MCF 10A (cell line): ENCODE results near the gene CD44. TPM values are rescaled to one million over a fixed set of nuclear protein-coding genes. Genes with fewer than 3 reads are reported as not detected.

Source experiments
- BruUV-seq: library from RNA; stranded (reverse); fragments of 400-500 nt; replicated peaks from 2 replicates; lab custom pipeline; 2021; lab: Mats Ljungman, UMichigan
- CTCF ChIA-PET: fragments of 300-600 bp; sonication (Branson Sonifier 250); formaldehyde crosslinking; extraction: SDS; loops from one replicate; lab custom pipeline; 2021; ENCODE audit warnings: antibody characterized with exemption, inconsistent platforms; lab: Yijun Ruan, JAX
- POLR2A ChIA-PET: fragments of 300-600, 350-650 bp; sonication (Branson Sonifier 250); formaldehyde crosslinking; extraction: SDS; loops from one replicate; lab custom pipeline; 2020; ENCODE audit warnings: antibody characterized with exemption, inconsistent platforms; lab: Yijun Ruan, JAX
- DNase-seq: peaks from one replicate; pipeline ENCODE4 v3.0.0-alpha.2; 2018; ENCODE audit not compliant: unreplicated experiment
- H3K27ac Mint-ChIP-seq: one replicate; pipeline ENCODE4 v1.8.0; 2022; ENCODE audit warnings: mild to moderate bottlenecking, low read depth, mixed read lengths; ENCODE audit not compliant: unreplicated experiment
- H3K27me3 Mint-ChIP-seq: one replicate; pipeline ENCODE4 v1.8.0; 2022; ENCODE audit warnings: mixed read lengths; ENCODE audit not compliant: insufficient read depth, unreplicated experiment
- H3K36me3 Mint-ChIP-seq: one replicate; pipeline ENCODE4 v1.8.0; 2022; ENCODE audit warnings: mild to moderate bottlenecking, moderate library complexity, mixed read lengths; ENCODE audit not compliant: insufficient read depth, unreplicated experiment
- H3K4me1 Mint-ChIP-seq: one replicate; pipeline ENCODE4 v1.8.0; 2022; ENCODE audit warnings: mixed read lengths; ENCODE audit not compliant: insufficient read depth, unreplicated experiment
- H3K4me3 Mint-ChIP-seq: one replicate; pipeline ENCODE4 v1.8.0; 2022; ENCODE audit warnings: mild to moderate bottlenecking, moderate library complexity, mixed read lengths; ENCODE audit not compliant: unreplicated experiment
- H3K9me3 Mint-ChIP-seq: one replicate; pipeline ENCODE4 v1.8.0; 2022; ENCODE audit warnings: mixed read lengths; ENCODE audit not compliant: unreplicated experiment
- CTCF ChIP-seq: fragments of 200-600 bp; IDR thresholded peaks from one replicate; pipeline ENCODE4 v1.8.0; 2022; ENCODE audit warnings: antibody characterized with exemption, mild to moderate bottlenecking; ENCODE audit not compliant: unreplicated experiment
- intact Hi-C: fragments of 100-400 bp; cut with micrococcal nuclease; formaldehyde crosslinking; loops from 2 replicates; pipeline ENCODE4 v1.14.1; 2022
- total RNA-seq: library from RNA; stranded (reverse); gene quantifications from 2 replicates; pipeline ENCODE4 v1.2.3, GENCODE V29; 2022

The CD44 gene
- total RNA-seq, 1 experiment from 2014 or later, result 446 TPM

DNA sequence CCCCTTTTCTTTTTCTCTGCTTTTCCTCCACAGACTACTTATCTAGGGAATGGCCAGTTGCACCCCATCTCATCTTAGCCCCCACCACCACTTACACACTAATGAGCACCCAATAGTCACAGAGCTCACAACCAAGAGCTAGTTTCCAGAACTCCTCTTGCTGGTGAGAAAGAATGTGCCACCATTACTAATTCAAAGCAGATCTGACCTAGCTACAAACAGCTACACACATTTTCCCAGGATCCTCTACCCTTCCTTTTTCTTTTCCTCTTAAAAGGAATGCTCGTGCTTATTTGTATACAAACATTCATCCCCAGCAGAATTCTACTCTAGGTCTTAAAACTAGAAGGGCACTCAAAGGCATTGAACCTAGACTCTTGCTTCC, 136.8 kb downstream of the CD44 start:
- Mint-ChIP-seq H3K27me3 (no peaks in the 10 kb centered on the region), H3K9me3 (no peaks in the 10 kb centered on the region), H3K36me3 (peaks cover 5% of the 10 kb centered on the region), H3K4me1 (peaks cover 29% of the 10 kb centered on the region), H3K4me3 (peak overlapping the region; percentile 5), H3K27ac (peak overlapping the region; percentile 95)
- peak; percentile 1 for DNase-seq
- CTCF ChIA-PET, result interaction anchor here (0.6 to 2.2 kb wide), 15 partner anchors 8 to 349 kb away, joined by 3 to 9 read pairs (median 3); no protein-coding TSS in a partner anchor
- POLR2A ChIA-PET, result interaction anchor here (0.6 to 2.8 kb wide), 26 partner anchors 10 to 1574 kb away, joined by 3 to 31 read pairs (median 4); no protein-coding TSS in a partner anchor
- TF ChIP-seq CTCF, result no peak
- intact Hi-C loops, result loop anchor here (10.0 kb wide), 1 partner anchor 89 kb away; no protein-coding TSS in a partner anchor
- no TSS peak for BruUV-seq

- Mint-ChIP-seq H3K27ac (peak overlapping the region; percentile 95), H3K4me3 (peak overlapping the region; percentile 5), H3K4me1 (peaks cover 29% of the 10 kb centered on the region), H3K27me3 (no peaks in the 10 kb centered on the region), H3K36me3 (peaks cover 5% of the 10 kb centered on the region), H3K9me3 (no peaks in the 10 kb centered on the region)
- no TSS peak for BruUV-seq
- POLR2A ChIA-PET, result interaction anchor here (0.7 to 2.8 kb wide), 23 partner anchors 9 to 1575 kb away, joined by 3 to 31 read pairs (median 4); no protein-coding TSS in a partner anchor
- DNase-seq, result peak; percentile 90
- CTCF ChIA-PET, result interaction anchor here (0.6 to 2.2 kb wide), 10 partner anchors 9 to 303 kb away, joined by 3 to 9 read pairs (median 4); no protein-coding TSS in a partner anchor
- no peak for TF ChIP-seq CTCF
- intact Hi-C loops, result loop anchor here (10.0 kb wide), 1 partner anchor 88 kb away; no protein-coding TSS in a partner anchor
These were observed 137.6 kb downstream of the CD44 start for GRCh38 chr11:35276396-35277145.

DNA sequence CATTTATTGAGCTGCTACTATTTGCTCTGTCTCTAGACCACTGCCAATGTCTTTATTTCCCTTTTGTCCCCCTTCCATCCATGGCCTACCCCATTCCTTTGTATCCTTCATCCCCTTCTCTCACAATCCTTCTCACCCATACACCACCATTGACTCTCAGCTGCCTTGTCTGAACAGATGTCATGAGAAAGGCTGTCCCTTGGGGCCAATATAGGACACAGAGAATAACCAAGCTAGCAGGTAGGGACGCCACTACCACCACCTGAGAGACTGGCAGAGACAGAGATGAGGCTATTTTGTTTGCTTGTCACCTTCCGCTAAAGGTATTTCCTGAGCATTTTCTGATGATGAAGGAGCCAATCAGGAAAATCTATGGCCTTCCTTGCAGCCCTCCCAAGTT, 138.9 kb downstream of the CD44 start:
- Mint-ChIP-seq H3K27me3 (no peaks in the 10 kb centered on the region), H3K27ac (peak overlapping the region; percentile 95), H3K36me3 (peaks cover 5% of the 10 kb centered on the region), H3K4me3 (no peak overlapping the region), H3K9me3 (no peaks in the 10 kb centered on the region), H3K4me1 (peaks cover 32% of the 10 kb centered on the region)
- CTCF ChIA-PET, result interaction anchor here (0.6 to 0.7 kb wide), 4 partner anchors 18 to 1470 kb away, joined by 3 to 4 read pairs (median 3); no protein-coding TSS in a partner anchor
- intact Hi-C loops, result loop anchor here (10.0 kb wide), 1 partner anchor 87 kb away; no protein-coding TSS in a partner anchor
- POLR2A ChIA-PET, result interaction anchor here (0.6 to 1.0 kb wide), 4 partner anchors 9 to 355 kb away, joined by 3 to 4 read pairs (median 3); no protein-coding TSS in a partner anchor
- BruUV-seq, result no TSS peak
- no peak for TF ChIP-seq CTCF
- no peak for DNase-seq

GRCh38 chr11:35280727-35281126, 141.8 kb downstream of the CD44 start:
- ChIA-PET CTCF (interaction anchor here (0.6 kb wide), 1 partner anchor 19 kb away, joined by 3 read pairs; no protein-coding TSS in a partner anchor), POLR2A (interaction anchor here (1.0 kb wide), 1 partner anchor 39 kb away, joined by 3 read pairs; no protein-coding TSS in a partner anchor)
- BruUV-seq, result no TSS peak
- Mint-ChIP-seq H3K36me3 (peaks cover 5% of the 10 kb centered on the region), H3K27me3 (no peaks in the 10 kb centered on the region), H3K9me3 (no peaks in the 10 kb centered on the region), H3K4me3 (no peak overlapping the region), H3K4me1 (peaks cover 15% of the 10 kb centered on the region), H3K27ac (no peak overlapping the region)
- intact Hi-C loops, result no loop called here
- TF ChIP-seq CTCF, result no peak
- no peak for DNase-seq
